ENCODE data around the gene KNDC1.

DNA sequence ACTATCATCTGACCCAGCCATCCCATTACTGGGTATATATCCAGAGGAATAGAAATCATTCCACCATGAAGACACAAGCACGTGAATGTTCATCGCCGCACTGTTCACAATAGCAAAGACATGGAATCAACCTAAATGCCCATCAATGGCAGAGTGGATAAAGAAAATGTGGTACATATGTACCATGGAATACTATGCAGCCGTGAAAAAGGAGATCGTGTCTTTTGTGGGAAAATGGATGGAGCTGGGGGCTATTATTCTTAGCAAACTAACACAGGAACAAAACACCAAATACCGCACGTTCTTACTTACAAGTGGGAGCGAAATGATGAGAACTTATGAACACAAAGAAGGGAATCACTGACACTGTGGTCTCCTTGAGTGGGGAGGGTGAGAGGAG is 9.8 kb upstream of the KNDC1 start:
- TF ChIP-seq CTCF (IDR thresholded peaks at IDR 0.05) (no peak), POLR2A (IDR thresholded peaks at IDR 0.05) (no peak)
